Panc1 (cell line): ENCODE measurements around the gene DELE1.

Experiments
- SIN3A ChIP-seq: IDR thresholded peaks from 2 replicates; pipeline ENCODE4 v1.6.1; 2012; ENCODE audit warnings: low read depth, mild to moderate bottlenecking, low read length, moderate library complexity, borderline replicate concordance; ENCODE audit not compliant: insufficient read depth
- TF ChIP-seq, protein P1 (sequence below): fragments of 450-650 bp; IDR thresholded peaks from 2 replicates; pipeline ENCODE4 v1.5.1; 2017; ENCODE audit warnings: mild to moderate bottlenecking

GRCh38 chr5:141873933-141874261 lies 49.8 kb upstream of the DELE1 start:
- TF ChIP-seq, protein P1, sequence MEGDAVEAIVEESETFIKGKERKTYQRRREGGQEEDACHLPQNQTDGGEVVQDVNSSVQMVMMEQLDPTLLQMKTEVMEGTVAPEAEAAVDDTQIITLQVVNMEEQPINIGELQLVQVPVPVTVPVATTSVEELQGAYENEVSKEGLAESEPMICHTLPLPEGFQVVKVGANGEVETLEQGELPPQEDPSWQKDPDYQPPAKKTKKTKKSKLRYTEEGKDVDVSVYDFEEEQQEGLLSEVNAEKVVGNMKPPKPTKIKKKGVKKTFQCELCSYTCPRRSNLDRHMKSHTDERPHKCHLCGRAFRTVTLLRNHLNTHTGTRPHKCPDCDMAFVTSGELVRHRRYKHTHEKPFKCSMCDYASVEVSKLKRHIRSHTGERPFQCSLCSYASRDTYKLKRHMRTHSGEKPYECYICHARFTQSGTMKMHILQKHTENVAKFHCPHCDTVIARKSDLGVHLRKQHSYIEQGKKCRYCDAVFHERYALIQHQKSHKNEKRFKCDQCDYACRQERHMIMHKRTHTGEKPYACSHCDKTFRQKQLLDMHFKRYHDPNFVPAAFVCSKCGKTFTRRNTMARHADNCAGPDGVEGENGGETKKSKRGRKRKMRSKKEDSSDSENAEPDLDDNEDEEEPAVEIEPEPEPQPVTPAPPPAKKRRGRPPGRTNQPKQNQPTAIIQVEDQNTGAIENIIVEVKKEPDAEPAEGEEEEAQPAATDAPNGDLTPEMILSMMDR = no peak
- TF ChIP-seq SIN3A = no peak
